NCI-H526 treated with DMSO at 0.1 percent for 48 hours (cell line): Measurements from ENCODE around the gene TMEM258.

Experiments used
- DNase-seq: peaks from one replicate; lab custom pipeline; 2025; lab: John Stamatoyannopoulos, UW

Gene TMEM258

DNA sequence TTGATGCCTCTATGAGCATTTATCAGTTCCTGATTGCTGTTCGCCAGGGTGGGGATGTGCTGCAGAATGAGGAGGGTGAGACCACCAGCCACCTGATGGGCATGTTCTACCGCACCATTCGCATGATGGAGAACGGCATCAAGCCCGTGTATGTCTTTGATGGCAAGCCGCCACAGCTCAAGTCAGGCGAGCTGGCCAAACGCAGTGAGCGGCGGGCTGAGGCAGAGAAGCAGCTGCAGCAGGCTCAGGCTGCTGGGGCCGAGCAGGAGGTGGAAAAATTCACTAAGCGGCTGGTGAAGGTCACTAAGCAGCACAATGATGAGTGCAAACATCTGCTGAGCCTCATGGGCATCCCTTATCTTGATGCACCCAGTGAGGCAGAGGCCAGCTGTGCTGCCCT, 3.1 kb upstream of the TMEM258 start:
- DNase-seq, result no peak

- DNase-seq, result no peak
Measured at GRCh38 chr11:61794579-61794978, 2.2 kb upstream of the TMEM258 start.

GRCh38 chr11:61793829-61794204, 1.4 kb upstream of the TMEM258 start:
- no peak for DNase-seq

DNA sequence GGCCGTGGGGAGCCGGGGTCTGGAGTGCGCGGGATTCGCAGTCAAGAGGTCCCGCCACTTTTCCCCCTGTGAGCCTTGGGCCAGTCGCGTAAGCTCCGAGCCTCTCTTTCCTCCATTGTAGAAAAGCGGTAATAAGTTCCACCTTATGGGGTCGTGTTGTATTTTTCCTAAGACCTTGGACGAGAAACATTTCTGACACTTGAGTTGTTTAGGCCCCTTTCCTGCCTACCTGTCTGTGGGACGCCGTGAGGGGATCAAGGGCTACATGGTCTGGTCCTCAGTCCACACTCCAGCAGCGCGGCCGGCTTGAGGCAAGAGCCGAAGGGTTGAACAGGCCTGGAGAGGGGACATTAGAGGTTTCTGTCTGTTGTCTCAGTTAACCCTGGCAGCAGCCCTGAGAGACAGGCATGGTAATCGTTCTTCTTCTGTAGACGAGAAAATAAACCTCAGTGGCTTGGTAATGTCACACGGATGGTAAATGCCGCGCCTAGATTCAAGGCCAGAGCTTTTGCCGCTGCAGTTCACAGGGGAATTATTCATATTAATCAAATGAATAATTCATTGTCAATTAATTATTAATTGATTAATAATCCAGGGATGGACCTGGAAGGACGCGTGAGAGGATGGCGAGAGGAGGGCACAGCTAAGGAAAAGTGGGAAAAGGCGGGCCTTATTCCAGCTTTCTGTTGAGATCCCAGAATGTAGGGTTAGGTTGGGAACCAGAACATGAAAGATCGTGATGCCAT, 857 bp upstream of the TMEM258 start:
- DNase-seq, result no peak

GRCh38 chr11:61791737-61792309, 576 bp downstream of the TMEM258 start:
- peak; percentile 31 for DNase-seq

GRCh38 chr11:61787928-61788491, 4.4 kb downstream of the TMEM258 start:
- DNase-seq, result peak; percentile 41

DNA sequence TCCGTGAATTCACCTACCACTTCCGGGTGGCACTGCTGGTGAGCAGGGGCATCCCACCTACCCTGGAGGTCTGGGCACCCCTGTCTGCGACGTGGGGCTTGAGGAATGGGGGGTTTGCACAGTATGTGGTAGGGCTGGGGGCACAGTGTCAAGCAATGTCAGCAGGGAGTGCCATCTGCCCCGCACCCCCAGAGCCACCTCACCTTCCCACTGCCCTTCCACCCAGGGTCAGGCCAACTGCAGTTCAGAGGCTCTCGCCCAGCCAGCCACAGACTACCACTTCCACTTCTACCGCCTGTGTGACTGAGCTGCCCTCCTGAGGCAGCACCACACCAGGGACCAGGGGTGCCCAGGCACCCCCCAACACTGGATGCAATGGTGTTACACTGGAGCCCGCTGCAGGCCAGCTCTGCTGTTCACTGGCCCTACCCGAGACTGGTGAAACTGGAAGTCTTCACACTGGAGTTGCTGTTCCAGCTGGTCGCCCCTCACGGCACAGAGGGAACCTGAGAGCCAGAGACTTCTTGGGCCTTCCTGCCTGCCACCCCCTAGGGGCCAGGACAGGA, 6.5 kb downstream of the TMEM258 start:
- no peak for DNase-seq

DNA sequence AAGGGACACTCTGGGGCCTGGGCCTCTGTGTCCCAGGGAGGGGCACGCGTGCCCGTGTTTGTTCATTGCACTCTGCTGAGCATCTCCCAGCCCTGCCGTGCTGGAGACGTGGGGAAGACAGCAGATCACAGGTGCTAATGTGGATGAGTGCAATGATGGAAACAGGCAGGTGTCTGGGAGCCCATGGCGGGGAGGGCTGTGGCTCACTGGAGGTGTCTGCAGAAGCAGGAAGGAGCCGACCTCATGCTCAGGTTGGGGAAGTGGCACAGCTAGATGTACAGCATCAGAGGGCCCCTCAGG, 7.9 kb downstream of the TMEM258 start:
- no peak for DNase-seq

- DNase-seq, result no peak
Measured at GRCh38 chr11:61783717-61784505, 8.5 kb downstream of the TMEM258 start.

DNA sequence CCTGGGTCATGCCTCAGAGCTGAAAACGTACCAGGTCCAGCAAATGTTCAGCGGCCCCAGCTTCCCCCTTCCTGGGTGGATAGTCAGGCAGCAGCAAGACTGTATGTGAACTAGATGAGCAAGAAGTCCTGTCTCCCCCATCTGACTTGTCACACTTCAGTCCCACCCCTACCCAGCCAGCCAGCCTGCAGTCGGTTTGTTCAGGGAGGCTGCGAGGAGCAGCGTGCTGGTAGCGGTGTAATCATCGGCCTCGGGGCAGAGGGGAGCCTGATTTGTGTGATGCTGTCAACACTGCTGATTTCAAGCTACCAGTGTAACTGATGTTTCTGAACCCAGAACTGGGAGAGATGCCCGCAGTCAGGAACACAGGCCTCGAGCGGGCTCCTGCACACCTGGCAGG, 9.6 kb downstream of the TMEM258 start:
- no peak for DNase-seq

- no peak for DNase-seq
Measured at GRCh38 chr11:61782299-61782698, 10.1 kb downstream of the TMEM258 start.

DNA sequence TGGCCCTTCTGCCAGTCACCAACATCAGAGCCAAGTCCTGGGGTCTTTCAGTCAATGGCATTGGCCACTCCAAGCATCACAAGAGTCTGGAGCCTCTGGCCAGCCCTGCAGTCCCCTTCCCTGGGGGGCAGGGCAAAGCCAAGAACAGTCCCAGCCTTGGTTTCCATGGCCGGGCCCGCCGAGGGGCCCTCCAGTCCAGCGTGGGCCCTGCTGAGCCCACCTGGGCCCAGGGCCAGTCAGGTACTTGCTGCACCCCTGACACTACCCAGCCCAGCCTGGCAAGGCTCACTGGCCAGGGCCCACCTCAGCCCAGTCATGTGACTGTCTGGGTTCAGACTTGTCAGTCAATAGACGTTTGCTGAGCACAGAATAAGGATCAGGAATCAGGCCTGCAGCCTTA, 10.8 kb downstream of the TMEM258 start:
- DNase-seq, result no peak

GRCh38 chr11:61780581-61781162, 11.7 kb downstream of the TMEM258 start:
- no peak for DNase-seq

DNA sequence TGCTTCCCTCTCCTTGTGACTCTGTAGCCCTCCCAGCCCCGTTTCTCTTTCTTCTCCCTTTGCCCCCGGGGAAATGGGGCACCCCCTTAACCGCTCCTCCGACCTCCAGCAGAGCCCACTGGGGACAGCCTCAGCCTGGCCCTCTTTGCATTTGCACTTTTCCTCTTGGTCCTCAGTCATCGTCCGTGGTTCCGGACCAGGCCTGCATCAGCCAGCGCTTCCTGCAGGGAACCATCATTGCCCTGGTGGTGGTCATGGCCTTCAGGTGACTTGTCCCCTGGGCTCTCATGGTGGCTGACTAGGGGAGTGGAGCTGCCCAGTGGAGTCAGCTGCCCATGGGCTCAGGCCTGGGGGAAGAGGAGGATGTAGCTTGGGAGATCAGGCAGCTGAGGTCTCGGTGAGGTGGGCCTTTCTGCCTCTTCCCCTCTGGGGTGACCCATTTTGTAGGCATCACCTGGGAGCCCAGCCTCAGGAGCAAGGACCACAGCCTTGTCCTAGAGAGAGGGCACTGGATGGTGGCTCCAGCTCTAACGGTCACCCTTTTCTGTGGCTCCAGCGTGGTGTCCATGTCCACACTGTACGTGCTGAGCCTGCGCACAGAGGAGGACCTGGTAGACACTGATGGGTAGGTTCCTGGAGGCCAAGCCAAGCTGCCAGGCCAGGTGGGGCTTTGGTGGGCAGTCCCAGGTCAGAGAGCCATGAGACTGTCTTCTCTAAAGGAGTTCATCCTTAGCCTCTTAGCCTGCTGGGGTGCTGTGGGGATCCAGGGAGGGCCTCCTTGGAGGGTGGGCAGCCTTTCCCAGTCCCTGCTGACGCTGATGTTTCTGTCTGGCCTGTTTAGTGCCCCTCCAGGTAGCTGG, 12.5 kb downstream of the TMEM258 start:
- DNase-seq, result no peak

DNA sequence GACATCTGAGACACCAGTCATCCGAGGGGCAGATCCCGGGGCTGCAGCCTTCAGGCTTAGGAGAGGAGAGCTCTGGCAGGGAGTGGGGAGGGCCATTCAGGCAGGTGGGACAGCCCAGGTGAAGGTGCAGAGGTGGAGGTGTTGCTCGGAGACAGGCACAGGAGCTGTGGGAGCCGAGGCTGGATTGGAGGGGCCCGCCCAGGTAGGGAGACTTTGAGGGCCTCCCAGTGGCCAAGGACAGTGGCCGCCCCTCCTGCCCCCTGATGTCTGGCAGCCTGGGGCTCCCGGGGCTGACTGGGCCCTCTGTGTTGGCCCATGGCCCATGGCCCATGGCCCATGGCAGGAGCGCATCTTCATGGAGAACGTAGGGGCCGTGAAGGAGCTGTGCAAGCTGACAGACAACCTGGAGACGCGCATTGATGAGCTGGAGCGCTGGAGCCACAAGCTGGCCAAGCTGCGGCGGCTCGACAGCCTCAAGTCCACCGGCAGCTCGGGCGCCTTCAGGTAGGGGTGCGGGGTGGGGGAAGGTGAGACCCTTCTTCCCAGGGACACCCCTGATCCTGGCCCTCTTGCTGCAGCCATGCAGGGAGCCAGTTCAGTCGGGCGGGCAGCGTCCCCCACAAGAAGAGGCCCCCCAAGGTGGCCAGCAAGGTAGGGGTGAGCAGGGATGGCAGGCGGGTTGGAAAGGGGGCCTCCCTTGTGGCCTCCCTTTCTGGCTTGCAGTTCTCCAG, 13.3 kb downstream of the TMEM258 start:
- DNase-seq, result no peak

DNA sequence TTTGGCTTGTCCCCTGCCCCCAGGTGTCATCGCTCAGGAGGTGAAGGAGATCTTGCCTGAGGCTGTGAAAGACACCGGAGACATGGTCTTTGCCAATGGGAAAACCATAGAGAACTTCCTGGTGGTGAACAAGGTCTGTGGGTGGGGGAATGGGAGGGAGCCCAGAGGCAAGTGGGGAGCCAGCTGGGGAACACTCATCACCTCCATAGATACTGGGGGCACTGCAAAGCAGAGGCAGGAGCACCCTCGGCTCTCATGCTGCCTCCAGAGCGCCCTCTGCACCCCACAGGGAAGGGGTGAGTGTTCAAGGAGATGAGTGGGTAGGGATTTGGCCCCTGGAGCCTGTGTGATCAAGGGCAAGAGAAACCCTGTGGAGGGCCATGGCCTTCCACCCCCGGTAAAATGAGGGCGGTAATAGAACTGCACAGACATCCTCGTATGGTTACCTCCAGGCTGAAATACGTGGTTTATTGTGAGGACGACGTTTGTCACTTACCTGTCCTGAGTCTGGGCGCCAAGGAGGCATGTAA, 14.0 kb downstream of the TMEM258 start:
- DNase-seq, result no peak

DNA sequence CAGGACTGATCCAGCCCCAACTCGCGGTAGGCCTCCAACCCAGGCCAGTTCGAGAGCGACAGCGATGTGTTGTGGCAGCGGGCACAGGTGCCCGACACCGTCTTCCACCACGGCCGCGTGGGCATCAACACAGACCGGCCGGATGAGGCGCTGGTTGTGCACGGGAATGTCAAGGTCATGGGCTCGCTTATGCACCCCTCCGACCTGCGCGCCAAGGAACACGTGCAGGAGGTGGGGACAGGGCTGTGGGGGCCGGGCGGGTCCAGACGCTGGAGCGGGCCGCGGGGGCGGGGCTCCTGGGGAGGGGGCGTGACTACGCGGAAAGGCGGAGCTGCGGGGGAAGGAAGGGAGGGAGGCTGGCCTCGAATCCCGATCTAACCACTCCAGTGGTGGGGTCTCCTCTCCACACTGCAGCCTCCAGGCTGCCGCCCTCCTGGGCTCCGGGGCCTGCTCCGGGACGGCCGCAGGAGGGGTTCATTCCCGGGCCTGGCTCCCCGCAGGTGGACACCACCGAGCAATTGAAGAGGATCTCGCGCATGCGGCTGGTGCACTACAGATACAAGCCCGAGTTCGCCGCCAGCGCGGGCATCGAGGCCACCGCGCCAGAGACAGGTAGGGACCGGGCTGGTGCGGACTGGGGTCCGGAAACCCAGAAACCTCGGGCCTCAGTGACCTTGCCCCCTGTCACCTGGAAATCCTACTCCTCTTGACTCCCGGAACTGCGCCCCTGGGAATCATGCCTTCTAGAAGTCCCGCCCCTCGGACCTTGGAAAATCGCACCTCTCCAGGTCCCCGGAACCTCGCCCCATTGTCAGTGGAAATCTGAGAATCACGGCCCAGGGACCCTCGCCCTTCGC, 14.9 kb downstream of the TMEM258 start:
- no peak for DNase-seq

DNA sequence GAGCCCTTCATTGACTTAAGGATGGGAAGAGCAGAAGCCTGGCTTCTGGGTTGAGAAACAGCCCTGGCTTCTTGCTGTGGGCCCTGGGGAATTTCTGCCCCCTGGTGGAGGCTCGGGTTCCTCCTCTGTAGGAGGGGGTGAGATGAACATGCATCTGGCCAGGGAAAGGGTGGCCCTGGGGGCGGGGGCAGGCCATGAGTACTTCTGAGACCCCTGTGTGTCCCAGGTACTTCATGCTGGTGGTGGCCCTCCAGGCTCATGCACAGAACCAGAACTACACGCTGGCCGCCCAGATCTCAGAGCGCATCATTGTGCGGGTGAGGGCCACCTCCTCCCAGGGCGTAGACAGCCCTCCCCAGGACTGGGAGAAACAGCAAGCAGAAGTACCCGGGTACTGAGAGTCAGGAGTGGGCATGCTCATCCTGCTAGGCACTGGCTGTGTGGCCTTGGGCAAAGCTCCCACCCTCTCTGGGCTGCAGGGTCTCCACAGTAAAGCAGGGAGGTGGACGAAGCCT, 15.8 kb downstream of the TMEM258 start:
- DNase-seq, result no peak
